PFSK-1 (cell line): ENCODE measurements around the gene GPR107.

Source experiments
- FOXP2 ChIP-seq: optimal IDR thresholded peaks from 2 replicates; pipeline ENCODE3; 2011; ENCODE audit warnings: borderline replicate concordance, control low read depth, inconsistent platforms; ENCODE audit not compliant: insufficient read depth; ENCODE audit errors: extremely low read length, extremely low read depth
- POLR2AphosphoS5 ChIP-seq: IDR thresholded peaks from 2 replicates; pipeline ENCODE4 v1.6.1; 2012; ENCODE audit warnings: low read depth, mild to moderate bottlenecking, control low read depth, low read length, moderate library complexity
- SIN3A ChIP-seq: IDR thresholded peaks from 2 replicates; pipeline ENCODE4 v1.6.1; 2012; ENCODE audit warnings: mild to moderate bottlenecking, low read length, moderate library complexity, borderline replicate concordance; ENCODE audit not compliant: insufficient read depth
- TAF1 ChIP-seq: IDR thresholded peaks from 2 replicates; pipeline ENCODE4 v1.6.1; 2012; ENCODE audit warnings: low read length, control low read depth, borderline replicate concordance; ENCODE audit not compliant: insufficient read depth
- TF ChIP-seq, protein P1 (sequence below), 2 experiments: IDR thresholded peaks; 2 replicates each; pipeline versions ENCODE4 v1.6.1 to v1.8.0; 2011 to 2012; ENCODE audit warnings: low read depth in 2 of 2, low read length in 2 of 2, control low read depth in 1 of 2, inconsistent platforms in 1 of 2, mild to moderate bottlenecking in 1 of 2, moderate library complexity in 1 of 2; ENCODE audit not compliant: insufficient read depth in 1 of 2

GPR107 gene

GRCh38 chr9:130138171-130138653, 84.5 kb downstream of the GPR107 start:
- TF ChIP-seq TAF1: no peak
- no peak for TF ChIP-seq FOXP2
- TF ChIP-seq, protein P1, sequence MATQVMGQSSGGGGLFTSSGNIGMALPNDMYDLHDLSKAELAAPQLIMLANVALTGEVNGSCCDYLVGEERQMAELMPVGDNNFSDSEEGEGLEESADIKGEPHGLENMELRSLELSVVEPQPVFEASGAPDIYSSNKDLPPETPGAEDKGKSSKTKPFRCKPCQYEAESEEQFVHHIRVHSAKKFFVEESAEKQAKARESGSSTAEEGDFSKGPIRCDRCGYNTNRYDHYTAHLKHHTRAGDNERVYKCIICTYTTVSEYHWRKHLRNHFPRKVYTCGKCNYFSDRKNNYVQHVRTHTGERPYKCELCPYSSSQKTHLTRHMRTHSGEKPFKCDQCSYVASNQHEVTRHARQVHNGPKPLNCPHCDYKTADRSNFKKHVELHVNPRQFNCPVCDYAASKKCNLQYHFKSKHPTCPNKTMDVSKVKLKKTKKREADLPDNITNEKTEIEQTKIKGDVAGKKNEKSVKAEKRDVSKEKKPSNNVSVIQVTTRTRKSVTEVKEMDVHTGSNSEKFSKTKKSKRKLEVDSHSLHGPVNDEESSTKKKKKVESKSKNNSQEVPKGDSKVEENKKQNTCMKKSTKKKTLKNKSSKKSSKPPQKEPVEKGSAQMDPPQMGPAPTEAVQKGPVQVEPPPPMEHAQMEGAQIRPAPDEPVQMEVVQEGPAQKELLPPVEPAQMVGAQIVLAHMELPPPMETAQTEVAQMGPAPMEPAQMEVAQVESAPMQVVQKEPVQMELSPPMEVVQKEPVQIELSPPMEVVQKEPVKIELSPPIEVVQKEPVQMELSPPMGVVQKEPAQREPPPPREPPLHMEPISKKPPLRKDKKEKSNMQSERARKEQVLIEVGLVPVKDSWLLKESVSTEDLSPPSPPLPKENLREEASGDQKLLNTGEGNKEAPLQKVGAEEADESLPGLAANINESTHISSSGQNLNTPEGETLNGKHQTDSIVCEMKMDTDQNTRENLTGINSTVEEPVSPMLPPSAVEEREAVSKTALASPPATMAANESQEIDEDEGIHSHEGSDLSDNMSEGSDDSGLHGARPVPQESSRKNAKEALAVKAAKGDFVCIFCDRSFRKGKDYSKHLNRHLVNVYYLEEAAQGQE (IDR thresholded peaks at IDR 0.05; ENCODE audit: insufficient read depth in 1 of 2, low read depth in 2 of 2, low read length in 2 of 2): no peak
- TF ChIP-seq POLR2AphosphoS5: no peak
- no peak for TF ChIP-seq SIN3A

DNA sequence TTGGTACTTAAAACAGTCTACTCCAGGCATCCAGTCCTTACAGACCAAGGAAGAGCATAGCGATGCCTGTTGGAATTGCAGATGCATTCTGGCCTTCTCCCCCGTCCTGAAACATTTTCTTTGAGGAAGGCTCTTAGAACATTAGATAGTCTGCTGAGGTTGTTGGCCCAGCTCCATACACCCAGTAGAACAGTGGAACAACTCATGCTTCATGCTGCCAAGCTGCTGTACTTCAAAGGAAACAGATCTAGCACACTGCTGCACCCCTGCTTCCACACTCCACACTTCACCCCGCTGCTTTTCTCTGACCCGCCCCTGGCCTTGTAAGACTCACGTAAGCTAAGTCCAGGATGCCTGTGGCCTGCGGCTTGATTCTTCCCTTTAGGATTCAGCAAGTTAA, 85.1 kb downstream of the GPR107 start:
- TF ChIP-seq FOXP2 (no peak), SIN3A (no peak), TAF1 (no peak), POLR2AphosphoS5 (no peak)
- TF ChIP-seq, protein P1 (IDR thresholded peaks at IDR 0.05; ENCODE audit: insufficient read depth in 1 of 2, low read depth in 2 of 2, low read length in 2 of 2): no peak

- TF ChIP-seq, protein P1 (IDR thresholded peaks at IDR 0.05; ENCODE audit: insufficient read depth in 1 of 2, low read depth in 2 of 2, low read length in 2 of 2): no peak
- TF ChIP-seq FOXP2: no peak
Measured at GRCh38 chr9:130139251-130139650, 85.5 kb downstream of the GPR107 start.

DNA sequence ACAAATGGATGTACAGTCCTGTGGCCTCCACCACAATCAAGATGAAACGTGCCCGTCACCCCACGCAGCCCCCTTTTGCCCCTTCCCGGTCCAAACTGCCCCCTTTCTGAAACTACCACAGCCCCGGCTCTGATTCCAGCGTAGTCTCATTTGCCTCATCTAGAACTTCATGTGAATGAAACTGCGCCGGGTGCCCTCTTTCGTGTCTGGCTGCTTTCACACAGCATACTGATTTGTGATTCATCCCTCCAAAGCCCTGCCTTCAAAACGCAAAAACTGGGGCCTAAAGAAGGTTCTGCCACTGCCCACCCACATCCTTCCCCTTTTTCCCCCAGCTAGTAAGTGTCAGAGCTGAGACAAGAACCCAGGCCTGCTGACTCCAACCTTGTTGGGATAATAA, 87.0 kb downstream of the GPR107 start:
- TF ChIP-seq POLR2AphosphoS5: no peak
- TF ChIP-seq, protein P1 (IDR thresholded peaks at IDR 0.05; ENCODE audit: insufficient read depth in 1 of 2, low read depth in 2 of 2, low read length in 2 of 2): no peak

DNA sequence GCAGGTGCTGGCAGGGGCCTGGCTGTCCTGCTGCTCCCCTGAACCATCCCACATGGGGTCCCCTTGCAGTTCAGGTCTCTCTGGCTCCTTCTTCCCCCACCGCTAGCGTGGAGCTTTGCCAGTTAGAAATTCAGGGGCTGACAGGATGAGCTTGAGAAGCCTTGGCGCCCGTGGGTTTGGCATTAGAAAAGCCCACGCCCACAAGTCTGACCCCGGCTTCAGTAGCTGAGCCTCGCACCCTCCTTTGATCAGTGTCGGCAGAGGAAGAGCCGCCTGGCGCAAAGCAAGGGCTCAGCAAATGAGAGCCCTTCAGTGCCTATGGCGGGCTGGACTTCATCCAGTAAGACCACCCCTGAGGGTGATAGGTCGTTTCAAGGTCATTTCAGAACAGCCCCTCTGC, 88.3 kb downstream of the GPR107 start:
- TF ChIP-seq TAF1 (no peak), FOXP2 (no peak), POLR2AphosphoS5 (no peak), SIN3A (no peak)
- TF ChIP-seq, protein P1 (IDR thresholded peaks at IDR 0.05; ENCODE audit: insufficient read depth in 1 of 2, low read depth in 2 of 2, low read length in 2 of 2): no peak
